Fibroblast of skin of scalp (primary cell): ENCODE data around the gene FXYD7.
"Not testable (repeated sequence)": the region's sequence is repeated elsewhere in the genome, so short reads cannot be mapped to it uniquely, and the experiment has no call there.

Source experiments
- DNase-seq: peaks from one replicate; pipeline ENCODE4 v3.0.0-alpha.2; 2013

The FXYD7 gene

GRCh38 chr19:35166100-35167063 lies 23.3 kb downstream of the FXYD7 start:
- DNase-seq, result no peak

DNA sequence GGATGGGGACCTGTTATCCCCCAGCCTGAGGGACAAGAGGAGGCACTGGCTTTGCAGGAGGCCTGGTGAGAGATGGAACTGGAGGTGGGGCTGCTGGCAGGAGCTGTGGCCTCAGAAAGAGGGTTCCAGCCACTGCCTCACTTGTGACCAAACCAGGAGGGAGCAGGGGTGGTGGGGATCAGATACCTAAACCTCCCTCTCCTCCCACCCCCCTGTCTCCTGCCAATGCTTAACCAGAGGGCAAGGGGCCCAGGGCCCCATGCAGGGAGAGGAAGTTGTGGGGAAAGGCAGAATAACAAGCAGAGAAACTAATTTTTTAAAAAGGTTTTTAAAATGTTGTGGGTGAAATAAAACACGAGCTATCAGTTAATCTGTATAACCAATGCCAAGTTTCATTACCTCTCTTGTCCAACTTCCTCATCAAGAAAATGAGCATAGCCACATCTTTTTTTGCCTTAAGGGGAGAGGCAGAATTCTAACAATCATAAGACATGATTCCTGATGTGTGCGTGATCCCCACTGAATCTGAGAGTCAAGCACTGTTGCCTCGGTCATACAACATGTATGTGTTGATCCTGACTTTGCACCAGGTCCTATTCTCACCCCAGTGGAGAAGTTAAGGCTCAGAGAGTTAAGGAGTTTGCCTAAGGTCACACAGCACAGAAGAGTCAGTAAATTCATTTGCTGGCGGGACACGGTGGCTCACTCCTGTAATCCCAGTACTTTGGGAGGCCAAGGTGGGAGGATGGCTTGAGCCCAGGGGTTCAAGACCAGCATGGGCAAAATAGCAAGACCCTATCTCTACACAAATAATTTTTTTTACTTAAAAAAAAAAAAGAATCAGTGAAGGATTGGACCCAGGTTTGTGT lies 24.4 kb downstream of the FXYD7 start:
- no peak for DNase-seq

DNA sequence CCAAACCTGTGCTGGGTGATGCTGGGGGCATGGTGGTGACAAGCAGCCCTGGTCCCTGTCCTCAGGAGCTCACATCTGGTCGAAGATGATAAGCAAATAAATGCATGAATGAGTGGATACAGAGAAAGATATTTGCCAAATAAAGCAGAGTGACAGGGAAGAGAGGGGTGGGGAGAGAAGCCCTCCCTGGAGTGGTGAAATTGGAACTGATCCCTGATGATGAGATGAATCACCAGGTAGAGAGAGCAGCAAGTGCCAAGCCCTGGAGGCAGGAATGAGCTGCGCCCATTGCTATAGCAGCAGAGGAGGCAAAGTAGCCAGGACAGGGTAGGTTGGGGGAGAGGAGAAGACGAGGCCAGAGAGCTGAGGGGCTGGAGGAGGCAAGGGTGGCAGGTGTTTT lies 25.1 kb downstream of the FXYD7 start:
- DNase-seq, result no peak

DNA sequence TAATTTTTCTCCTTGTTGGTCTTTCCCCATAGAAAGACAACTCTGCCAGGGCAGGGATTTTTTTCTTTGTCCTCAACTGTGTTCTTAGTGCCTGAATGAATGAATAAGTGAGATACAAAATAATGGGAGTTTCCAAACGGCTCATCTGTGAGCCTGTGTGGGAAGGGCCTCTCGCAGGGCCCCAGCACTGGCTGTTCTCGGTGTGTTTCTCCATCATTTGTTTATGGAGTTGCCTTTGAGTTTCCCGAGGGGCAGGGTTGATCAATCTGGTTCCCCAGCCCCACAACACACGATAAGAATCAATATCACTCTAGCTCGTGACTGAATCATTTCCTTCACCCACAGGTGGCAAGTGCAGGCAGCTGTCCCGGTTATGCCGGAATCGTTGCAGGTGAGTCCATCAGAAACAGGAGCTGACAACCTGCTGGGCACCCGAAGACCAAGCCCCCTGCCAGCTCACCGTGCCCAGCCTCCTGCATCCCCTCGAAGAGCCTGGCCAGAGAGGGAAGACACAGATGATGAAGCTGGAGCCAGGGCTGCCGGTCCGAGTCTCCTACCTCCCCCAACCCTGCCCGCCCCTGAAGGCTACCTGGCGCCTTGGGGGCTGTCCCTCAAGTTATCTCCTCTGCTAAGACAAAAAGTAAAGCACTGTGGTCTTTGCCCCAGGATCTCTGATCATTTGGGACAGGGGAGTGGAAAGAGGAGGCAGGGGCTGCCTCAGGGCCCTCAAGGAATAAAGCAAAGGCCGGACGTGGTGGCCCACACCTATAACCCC lies 26.4 kb downstream of the FXYD7 start:
- no peak for DNase-seq

DNA sequence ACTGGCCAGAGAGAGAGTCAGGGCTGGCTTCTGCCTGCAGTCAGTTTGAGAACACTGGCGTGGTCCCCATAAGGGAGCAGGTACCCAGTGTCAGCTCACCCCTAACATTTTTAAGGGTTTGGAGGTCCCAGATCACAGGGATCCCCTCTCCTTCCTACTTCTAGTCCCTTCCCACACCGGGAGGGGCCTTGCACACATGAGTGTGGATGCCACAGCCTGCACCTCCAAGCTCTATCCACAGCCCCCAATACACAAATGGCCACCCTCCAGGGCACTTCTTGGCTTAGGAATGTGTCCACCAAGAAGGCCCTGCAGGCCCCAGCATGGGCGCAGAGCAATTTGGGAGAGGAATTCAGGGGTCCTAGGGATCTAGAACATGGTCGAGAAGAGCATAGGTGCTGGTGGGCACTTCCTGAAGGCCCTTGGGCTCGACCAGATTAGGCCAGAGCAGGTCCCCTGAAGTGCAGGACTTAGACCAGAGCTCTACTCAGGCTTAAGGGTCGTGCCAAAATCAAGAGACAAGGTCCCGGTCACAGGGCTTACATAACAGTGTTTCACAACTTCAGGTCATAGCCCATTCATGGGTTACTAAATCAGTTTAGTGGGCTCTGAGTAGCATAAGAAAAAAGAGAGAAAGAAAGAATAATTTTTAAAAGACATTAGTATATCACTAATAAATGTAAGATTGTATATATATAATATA lies 27.5 kb downstream of the FXYD7 start:
- no peak for DNase-seq

- DNase-seq, result no peak
These were observed 28.7 kb downstream of the FXYD7 start for GRCh38 chr19:35171730-35172129.

DNA sequence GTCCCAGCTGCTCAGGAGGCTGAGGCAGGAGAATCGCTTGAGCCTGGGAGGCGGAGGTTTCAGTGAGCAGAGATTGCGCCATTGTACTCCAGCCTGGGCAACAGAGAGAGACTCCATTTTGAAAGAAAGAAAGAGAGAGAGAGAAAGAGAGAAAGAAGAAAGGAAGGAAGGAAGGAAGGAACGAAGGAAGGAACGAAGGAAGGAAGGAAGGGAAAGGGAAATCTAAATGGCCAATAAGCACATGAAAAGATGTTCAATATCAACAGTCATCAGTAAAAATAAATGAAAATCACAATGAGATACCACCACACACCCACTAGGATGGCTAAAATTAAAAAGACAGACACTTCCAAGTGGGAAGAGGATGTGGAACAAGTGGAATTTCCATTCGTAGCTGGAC lies 31.2 kb downstream of the FXYD7 start:
- no peak for DNase-seq

DNA sequence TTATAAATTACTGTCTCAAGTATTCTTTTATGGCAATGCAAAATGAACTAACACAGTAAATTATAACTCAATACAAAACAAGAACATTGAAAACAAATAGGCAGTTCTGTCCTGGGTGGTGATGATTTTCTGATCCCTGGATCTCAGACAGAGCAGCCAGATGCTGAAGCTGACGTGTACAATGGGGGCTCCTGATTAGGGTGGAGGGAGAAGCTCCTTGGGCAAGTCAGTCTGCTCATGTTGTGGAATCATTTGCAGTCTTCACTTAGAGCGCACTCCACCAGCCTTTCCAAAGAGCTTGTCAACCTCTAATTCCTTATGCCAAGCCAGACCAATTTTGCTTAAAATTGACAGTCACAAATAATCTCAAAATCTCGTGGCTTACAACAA lies 33.1 kb downstream of the FXYD7 start:
- DNase-seq, result no peak

GRCh38 chr19:35177377-35178274 lies 34.6 kb downstream of the FXYD7 start:
- no peak for DNase-seq

DNA sequence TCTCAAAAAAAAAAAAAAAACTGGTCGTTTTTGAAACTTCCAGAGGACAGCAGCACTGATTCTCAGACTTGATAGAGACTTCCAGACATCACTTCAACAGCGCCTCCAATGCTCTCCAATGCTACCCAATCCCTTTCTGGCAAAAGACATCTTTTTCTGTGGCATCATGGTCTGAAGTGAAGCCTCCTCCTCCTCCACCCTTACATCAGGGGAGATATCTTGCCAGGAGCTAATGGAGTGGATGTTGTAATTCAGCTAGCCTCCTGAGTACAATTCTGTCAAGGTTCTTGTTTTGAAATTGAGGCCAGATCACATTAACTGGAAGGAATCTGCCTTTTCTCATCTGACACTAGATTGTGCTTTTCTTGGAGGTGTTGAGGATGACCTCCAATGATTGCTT lies 35.6 kb downstream of the FXYD7 start:
- DNase-seq, result no peak

- DNase-seq, result no peak
These were observed 36.8 kb downstream of the FXYD7 start for GRCh38 chr19:35179830-35180229.

- DNase-seq, result no peak
These were observed 38.3 kb downstream of the FXYD7 start for GRCh38 chr19:35181387-35181786.

DNA sequence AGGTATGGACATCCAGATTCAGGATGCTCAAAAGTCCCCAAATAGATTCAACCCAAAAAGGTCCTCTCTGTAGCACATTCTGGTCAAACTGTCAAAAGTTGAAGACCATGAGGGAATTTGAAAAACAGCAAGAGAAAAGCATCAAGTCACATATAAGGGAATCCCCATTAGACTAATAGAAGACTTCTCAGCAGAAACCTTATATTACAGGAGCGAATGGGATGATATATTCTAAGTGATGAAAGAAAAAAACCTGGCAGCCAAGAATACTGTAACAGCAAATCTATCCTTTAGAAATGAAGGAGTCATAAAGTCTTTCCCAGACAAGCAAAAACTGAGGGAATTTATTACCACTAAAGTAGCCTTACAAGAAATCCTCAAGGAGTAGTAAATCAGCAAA lies 41.2 kb downstream of the FXYD7 start:
- DNase-seq, result no peak

- no peak for DNase-seq
These were observed 41.8 kb downstream of the FXYD7 start for GRCh38 chr19:35184884-35185283.

DNA sequence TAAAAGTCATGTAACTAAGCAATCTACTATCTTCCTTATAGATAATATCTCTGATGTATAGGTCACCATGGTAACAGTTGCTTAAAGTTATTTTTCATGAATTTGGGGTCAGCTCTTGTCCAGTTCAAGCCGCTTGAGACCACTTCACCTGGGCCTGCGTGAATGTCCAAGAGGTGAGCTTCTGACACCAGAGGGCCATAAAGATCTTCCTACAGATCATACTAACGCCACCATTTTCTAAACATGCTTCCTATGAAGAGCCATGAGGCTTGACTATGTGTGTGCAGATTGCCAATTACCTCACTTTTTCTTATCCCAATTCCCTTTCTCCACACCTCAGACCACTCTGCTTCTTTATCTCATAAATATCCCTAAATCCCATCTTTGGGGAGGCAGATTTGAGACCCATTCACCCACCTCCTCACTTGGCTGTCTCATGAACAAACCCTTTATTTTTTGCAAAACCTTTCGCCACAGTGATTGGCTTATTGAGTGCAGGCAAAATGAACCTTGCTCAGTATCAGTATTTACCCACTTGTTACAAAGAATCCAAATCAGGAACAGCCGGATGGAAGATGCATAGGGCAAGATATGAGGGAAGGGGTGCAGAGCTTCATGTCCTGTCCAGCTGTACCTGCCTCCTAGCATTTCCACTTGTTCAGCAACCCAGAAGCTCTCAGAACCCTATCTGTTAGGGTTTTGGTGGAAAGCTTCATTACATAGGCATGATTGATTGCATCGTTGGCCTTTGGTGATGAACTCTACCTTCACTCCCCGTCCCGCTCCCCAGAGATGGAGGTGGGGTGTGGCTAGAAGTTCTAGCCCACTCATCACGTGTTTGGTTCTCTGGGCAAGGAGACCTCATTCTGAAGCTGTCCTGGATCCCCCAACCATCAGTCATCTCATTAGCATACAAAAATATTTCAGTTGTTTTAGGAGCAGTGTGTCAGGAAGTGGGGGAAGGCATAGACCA lies 51.2 kb downstream of the FXYD7 start:
- DNase-seq, result no peak

DNA sequence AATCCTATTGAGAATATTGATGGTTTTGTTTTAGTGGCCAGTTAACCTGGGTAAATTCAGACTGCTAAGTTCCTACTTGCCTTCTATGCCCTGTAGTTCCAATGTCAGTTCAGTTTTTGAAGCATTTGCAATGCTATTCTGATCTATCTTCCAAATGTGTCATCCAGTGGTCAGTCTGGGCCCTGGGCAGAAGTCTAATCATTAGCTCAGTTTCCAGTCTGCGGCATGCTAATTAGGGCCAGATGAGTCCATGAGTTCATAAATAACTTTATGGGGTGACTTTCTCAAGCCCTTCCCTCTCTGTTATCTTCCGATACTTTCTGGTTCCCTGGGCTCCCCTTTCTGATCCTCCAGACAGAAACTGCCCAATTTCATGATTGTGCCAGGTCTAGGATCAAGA lies 52.8 kb downstream of the FXYD7 start:
- DNase-seq, result no peak

DNA sequence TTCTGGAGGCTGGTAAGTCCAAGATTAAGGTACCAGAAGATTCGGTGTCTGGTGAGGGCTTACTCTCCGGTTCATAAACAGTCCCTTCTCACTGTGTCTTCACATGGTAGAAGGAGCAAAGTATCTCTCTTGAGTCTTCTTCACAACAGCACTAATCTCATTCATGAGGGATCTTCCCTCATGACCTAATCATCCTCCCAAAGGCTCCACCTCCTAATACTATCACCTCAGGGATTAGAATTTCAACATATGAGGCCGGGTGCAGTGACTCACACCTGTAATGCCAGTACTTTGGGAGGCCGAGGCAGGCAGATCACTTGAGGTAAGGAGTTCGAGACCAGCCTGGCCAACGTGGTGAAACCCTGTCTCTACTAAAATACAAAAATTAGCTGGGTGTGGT lies 53.8 kb downstream of the FXYD7 start:
- not testable (repeated sequence) for DNase-seq

DNA sequence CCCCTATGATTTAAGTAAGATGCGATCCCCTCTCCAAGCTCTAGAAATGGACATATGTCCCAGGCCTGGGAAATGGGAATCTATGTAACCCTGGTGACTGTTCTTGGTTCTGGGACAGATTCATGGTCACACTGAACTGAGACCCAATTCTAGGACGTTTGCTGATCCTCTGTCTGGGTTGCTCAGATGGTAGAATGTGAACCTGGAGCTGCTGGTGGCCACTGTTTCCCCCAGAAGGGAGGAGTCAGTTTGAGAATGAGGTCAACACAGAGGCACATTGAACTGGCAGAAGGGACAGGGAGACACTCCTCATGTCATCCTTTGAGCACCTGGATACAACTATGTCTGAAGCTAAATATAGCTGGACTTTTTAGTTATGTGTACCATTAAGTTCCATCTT lies 56.4 kb downstream of the FXYD7 start:
- DNase-seq, result no peak
